Activated B cell treated with CpG ODN at 0.5 μM for 24 hours (primary cell): Measurements from ENCODE around the gene ACBD3. TPM values are rescaled to one million over a fixed set of nuclear protein-coding genes. Genes with fewer than 3 reads are reported as not detected.

ENCODE experiments used
- ATAC-seq: fragments of 200-7000 bp; cut with Tn5 transposase; one replicate; pipeline ENCODE4 v1.10.0; 2021; ENCODE audit warnings: low read depth, mild to moderate bottlenecking, moderate library complexity
- CTCF ChIA-PET: fragments of 350-600 bp; sonication (Branson Sonifier 250); formaldehyde crosslinking; loops from one replicate; lab custom pipeline; 2021; ENCODE audit warnings: antibody characterized with exemption; lab: Charles Lee
- POLR2A ChIA-PET: fragments of 350-600 bp; sonication (Branson Sonifier 250); formaldehyde crosslinking; loops from one replicate; lab custom pipeline; 2021; ENCODE audit warnings: antibody characterized with exemption; lab: Charles Lee
- DNase-seq: peaks from one replicate; pipeline ENCODE4 v3.0.0; 2022
- H3K27ac Mint-ChIP-seq: one replicate; pipeline ENCODE4 v1.8.0; 2020; ENCODE audit warnings: mixed read lengths
- H3K27me3 Mint-ChIP-seq: one replicate; pipeline ENCODE4 v1.8.0; 2021; ENCODE audit warnings: mixed read lengths
- H3K36me3 Mint-ChIP-seq: one replicate; pipeline ENCODE4 v1.8.0; 2021; ENCODE audit warnings: low read depth, mixed read lengths
- H3K4me1 Mint-ChIP-seq: one replicate; pipeline ENCODE4 v1.8.0; 2021; ENCODE audit warnings: mixed read lengths
- H3K4me3 Mint-ChIP-seq: one replicate; pipeline ENCODE4 v1.8.0; 2020; ENCODE audit warnings: mild to moderate bottlenecking, mixed read lengths
- H3K9me3 Mint-ChIP-seq: one replicate; pipeline ENCODE4 v1.8.0; 2020; ENCODE audit warnings: mixed read lengths
- CTCF ChIP-seq: fragments of 200-600 bp; IDR thresholded peaks from one replicate; pipeline ENCODE4 v1.8.0; 2022; ENCODE audit warnings: antibody characterized with exemption, mild to moderate bottlenecking
- intact Hi-C: fragments of 100-400 bp; cut with micrococcal nuclease; formaldehyde crosslinking; loops from one replicate; pipeline ENCODE4 v1.15.1; 2024
- total RNA-seq: library from RNA; stranded (reverse); gene quantifications from 2 replicates; pipeline ENCODE4 v1.2.3, GENCODE V29; 2022

The ACBD3 gene
- total RNA-seq, 1 donor from 2014 or later: 38.6 TPM

- H3K4me3 Mint-ChIP-seq: peak overlapping the region; percentile 48
- ChIA-PET CTCF (interaction anchor here (1.0 to 1.9 kb wide), 5 partner anchors 9 to 69 kb away, joined by 3 to 10 read pairs (median 4); no protein-coding TSS in a partner anchor), POLR2A (interaction anchor here (0.5 to 3.1 kb wide), 16 partner anchors 10 to 567 kb away, joined by 3 to 34 read pairs (median 6); partner anchors contain the start of genes H3-3A and SDE2)
- intact Hi-C loops: loop anchor here (1.0 to 2.0 kb wide), 2 partner anchors 8 to 15 kb away; no protein-coding TSS in a partner anchor
- peaks cover 2% of the 10 kb centered on the region for H3K9me3 Mint-ChIP-seq
- peaks cover 6% of the 10 kb centered on the region for H3K36me3 Mint-ChIP-seq
- DNase-seq (no peak), ATAC-seq (no peak)
- H3K27ac Mint-ChIP-seq: peak overlapping the region; percentile 96
- peaks cover 69% of the 10 kb centered on the region for H3K4me1 Mint-ChIP-seq
- no peak for TF ChIP-seq CTCF
- H3K27me3 Mint-ChIP-seq: no peaks in the 10 kb centered on the region
Observed at GRCh38 chr1:226133504-226134123, 52.9 kb downstream of the ACBD3 start.

- Mint-ChIP-seq H3K27me3 (no peaks in the 10 kb centered on the region), H3K27ac (peak overlapping the region; percentile 96), H3K9me3 (peaks cover 2% of the 10 kb centered on the region), H3K36me3 (peaks cover 6% of the 10 kb centered on the region), H3K4me1 (peaks cover 76% of the 10 kb centered on the region), H3K4me3 (peak overlapping the region; percentile 69)
- DNase-seq (no peak), ATAC-seq (peak; percentile 64)
- intact Hi-C loops: loop anchor here (1.0 to 2.0 kb wide), 2 partner anchors 8 to 16 kb away; no protein-coding TSS in a partner anchor
- no peak for TF ChIP-seq CTCF
- CTCF ChIA-PET: interaction anchor here (1.0 to 1.9 kb wide), 6 partner anchors 8 to 68 kb away, joined by 3 to 10 read pairs (median 4); no protein-coding TSS in a partner anchor
- POLR2A ChIA-PET: interaction anchor here (0.5 to 3.1 kb wide), 16 partner anchors 10 to 568 kb away, joined by 3 to 34 read pairs (median 6); partner anchors contain the start of genes H3-3A and SDE2
Observed at GRCh38 chr1:226132728-226133503, 53.6 kb downstream of the ACBD3 start.

GRCh38 chr1:226131639-226132038, 54.9 kb downstream of the ACBD3 start:
- no peak for TF ChIP-seq CTCF
- Mint-ChIP-seq H3K9me3 (peaks cover 2% of the 10 kb centered on the region), H3K27ac (peak overlapping the region; percentile 96), H3K4me1 (peaks cover 86% of the 10 kb centered on the region), H3K36me3 (peaks cover 6% of the 10 kb centered on the region), H3K27me3 (no peaks in the 10 kb centered on the region), H3K4me3 (no peak overlapping the region)
- ATAC-seq (no peak), DNase-seq (no peak)
- ChIA-PET CTCF (interaction anchor here (1.0 kb wide), 1 partner anchor 65 kb away, joined by 4 read pairs; no protein-coding TSS in a partner anchor), POLR2A (interaction anchor here (0.5 to 3.1 kb wide), 8 partner anchors 9 to 132 kb away, joined by 4 to 34 read pairs (median 10); partner anchors contain the start of gene SDE2)
- intact Hi-C loops: loop anchor here (2.0 kb wide), 1 partner anchor 17 kb away; no protein-coding TSS in a partner anchor

- POLR2A ChIA-PET: interaction anchor here (0.6 to 2.1 kb wide), 7 partner anchors 18 to 169 kb away, joined by 3 to 25 read pairs (median 11); partner anchors contain the start of genes H3-3A and SDE2
- Mint-ChIP-seq H3K4me3 (no peak overlapping the region), H3K36me3 (peaks cover 6% of the 10 kb centered on the region), H3K4me1 (peaks cover 96% of the 10 kb centered on the region), H3K27ac (peak overlapping the region; percentile 99), H3K9me3 (peaks cover 2% of the 10 kb centered on the region), H3K27me3 (no peaks in the 10 kb centered on the region)
- TF ChIP-seq CTCF: no peak
- CTCF ChIA-PET: interaction anchor here (1.4 to 1.7 kb wide), 2 partner anchors 64 to 68 kb away, joined by 3 to 6 read pairs; no protein-coding TSS in a partner anchor
- ATAC-seq (no peak), DNase-seq (no peak)
- intact Hi-C loops: loop anchor here (10.0 kb wide), 1 partner anchor 546 kb away; no protein-coding TSS in a partner anchor
Observed at GRCh38 chr1:226129230-226129629, 57.3 kb downstream of the ACBD3 start.
